Thyroid gland (tissue), 4 donors: Measurements from ENCODE around the gene GREB1L.

Experiments
- POLR2A ChIP-seq, 2 donors: fragments of 450-650 bp; IDR thresholded peaks; one replicate each; pipeline ENCODE4 v1.6.1; 2017; ENCODE audit warnings: antibody characterized with exemption in 2 of 2, mild to moderate bottlenecking in 2 of 2, moderate library complexity in 1 of 2
- TF ChIP-seq, protein P1 (sequence below), 6 experiments: fragments of 200-600 bp in 3 of 6; fragments of 450-650 bp in 3 of 6; sonication (generic) in 3 of 6; IDR thresholded peaks; one replicate each; pipeline ENCODE4 v1.5.1; 2016 to 2019; ENCODE audit warnings: antibody characterized with exemption in 6 of 6, mild to moderate bottlenecking in 2 of 6, inconsistent platforms in 1 of 6, moderate library complexity in 1 of 6

- TF ChIP-seq POLR2A (IDR thresholded peaks at IDR 0.05): no peak
- TF ChIP-seq, protein P1, sequence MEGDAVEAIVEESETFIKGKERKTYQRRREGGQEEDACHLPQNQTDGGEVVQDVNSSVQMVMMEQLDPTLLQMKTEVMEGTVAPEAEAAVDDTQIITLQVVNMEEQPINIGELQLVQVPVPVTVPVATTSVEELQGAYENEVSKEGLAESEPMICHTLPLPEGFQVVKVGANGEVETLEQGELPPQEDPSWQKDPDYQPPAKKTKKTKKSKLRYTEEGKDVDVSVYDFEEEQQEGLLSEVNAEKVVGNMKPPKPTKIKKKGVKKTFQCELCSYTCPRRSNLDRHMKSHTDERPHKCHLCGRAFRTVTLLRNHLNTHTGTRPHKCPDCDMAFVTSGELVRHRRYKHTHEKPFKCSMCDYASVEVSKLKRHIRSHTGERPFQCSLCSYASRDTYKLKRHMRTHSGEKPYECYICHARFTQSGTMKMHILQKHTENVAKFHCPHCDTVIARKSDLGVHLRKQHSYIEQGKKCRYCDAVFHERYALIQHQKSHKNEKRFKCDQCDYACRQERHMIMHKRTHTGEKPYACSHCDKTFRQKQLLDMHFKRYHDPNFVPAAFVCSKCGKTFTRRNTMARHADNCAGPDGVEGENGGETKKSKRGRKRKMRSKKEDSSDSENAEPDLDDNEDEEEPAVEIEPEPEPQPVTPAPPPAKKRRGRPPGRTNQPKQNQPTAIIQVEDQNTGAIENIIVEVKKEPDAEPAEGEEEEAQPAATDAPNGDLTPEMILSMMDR (IDR thresholded peaks at IDR 0.05): no peak
Measured at GRCh38 chr18:21496277-21496835, 254.3 kb downstream of the GREB1L start.
